Parathyroid adenoma (tissue), 2 donors: ENCODE data around the gene KCMF1.
A peak's percentile ranks its signal among the peaks of the same experiment; 100 is the strongest.

Source experiments
- H2AFZ ChIP-seq: fragments of 300-600 bp; sonication (generic); one replicate; pipeline ENCODE4 v1.7.0; 2017; ENCODE audit warnings: antibody characterized with exemption, mild to moderate bottlenecking
- H3K27ac ChIP-seq: fragments of 300-600 bp; sonication (generic); one replicate; pipeline ENCODE4 v1.7.0; 2017
- H3K27me3 ChIP-seq: fragments of 300-600 bp; sonication (generic); one replicate; pipeline ENCODE4 v1.7.0; 2017; ENCODE audit warnings: low read length; ENCODE audit not compliant: control insufficient read depth, insufficient read depth
- H3K36me3 ChIP-seq: fragments of 300-600 bp; sonication (generic); one replicate; pipeline ENCODE4 v1.7.0; 2017; ENCODE audit warnings: low read length; ENCODE audit not compliant: control insufficient read depth, insufficient read depth
- H3K4me1 ChIP-seq: fragments of 300-600 bp; sonication (generic); one replicate; pipeline ENCODE4 v1.7.0; 2017; ENCODE audit warnings: control low read depth
- H3K4me2 ChIP-seq: fragments of 300-600 bp; sonication (generic); one replicate; pipeline ENCODE4 v1.7.0; 2017; ENCODE audit warnings: low read length
- H3K4me3 ChIP-seq: fragments of 300-600 bp; sonication (generic); one replicate; pipeline ENCODE4 v1.7.0; 2017; ENCODE audit warnings: low read depth, low read length
- H3K79me2 ChIP-seq: fragments of 300-600 bp; sonication (generic); one replicate; pipeline ENCODE4 v1.7.0; 2017; ENCODE audit warnings: control low read depth
- H3K9ac ChIP-seq: fragments of 300-600 bp; sonication (generic); one replicate; pipeline ENCODE4 v1.7.0; 2017; ENCODE audit warnings: mild to moderate bottlenecking
- H3K9me3 ChIP-seq: fragments of 300-600 bp; sonication (generic); one replicate; pipeline ENCODE4 v1.7.0; 2017; ENCODE audit warnings: low read length; ENCODE audit not compliant: control insufficient read depth
- TF ChIP-seq, protein P1 (sequence below): fragments of 300-600 bp; sonication (generic); IDR thresholded peaks from one replicate; pipeline ENCODE4 v1.7.0; 2017; ENCODE audit warnings: antibody characterized with exemption, mild to moderate bottlenecking
- donor health status: primary hyperparathyroidism.

The KCMF1 gene

DNA sequence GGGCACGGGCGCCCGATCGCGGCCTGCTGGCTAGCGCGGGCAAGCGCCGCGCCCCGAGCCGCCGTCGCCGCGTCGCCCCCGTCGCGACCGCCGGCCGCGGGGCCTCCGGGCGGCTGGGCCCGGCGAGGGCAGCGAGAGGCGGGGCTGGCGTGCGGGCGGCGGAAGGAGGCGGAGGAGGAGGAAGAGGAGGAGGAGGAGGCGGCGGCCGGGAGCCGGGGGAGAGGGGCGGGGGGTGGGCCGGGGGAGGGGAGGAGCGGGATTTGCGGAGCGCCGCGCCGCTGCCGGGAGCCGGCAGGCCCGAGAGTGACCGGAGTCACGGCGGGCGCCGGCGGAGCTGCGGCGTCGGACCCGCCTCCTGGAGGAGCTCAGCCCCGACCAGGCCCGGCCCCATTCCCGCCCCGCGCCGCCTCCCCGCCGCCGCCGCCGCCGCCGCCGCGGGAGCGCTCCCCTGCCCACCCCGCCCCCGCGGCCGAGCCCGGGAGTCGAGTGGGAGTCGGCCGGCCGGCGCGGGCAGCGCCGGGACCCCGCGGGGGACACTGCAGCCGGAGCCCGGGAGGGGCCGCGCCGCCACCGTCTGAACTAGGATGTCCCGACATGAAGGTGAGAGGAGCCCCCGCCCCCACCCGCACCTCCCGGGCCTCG is at the start of gene KCMF1:
KCMF1 (plus strand) TSS at position 294 of the 642 bp plus-strand sequence; CDS start at position 585, 291 bp downstream.
- Histone ChIP-seq H2AFZ (peak within 1 kb of the TSS; percentile 88), H3K9me3 (no peaks in the 10 kb centered on the region), H3K4me2 (peak within 1 kb of the TSS; percentile 99), H3K4me3 (peak within 1 kb of the TSS; percentile 72), H3K36me3 (no peaks in the 10 kb centered on the region), H3K27me3 (no peaks in the 10 kb centered on the region), H3K27ac (peak within 1 kb of the TSS; percentile 89), H3K79me2 (peaks cover 55% of the 10 kb centered on the region), H3K9ac (peak within 1 kb of the TSS; percentile 73), H3K4me1 (peaks cover 21% of the 10 kb centered on the region)
- TF ChIP-seq, protein P1, sequence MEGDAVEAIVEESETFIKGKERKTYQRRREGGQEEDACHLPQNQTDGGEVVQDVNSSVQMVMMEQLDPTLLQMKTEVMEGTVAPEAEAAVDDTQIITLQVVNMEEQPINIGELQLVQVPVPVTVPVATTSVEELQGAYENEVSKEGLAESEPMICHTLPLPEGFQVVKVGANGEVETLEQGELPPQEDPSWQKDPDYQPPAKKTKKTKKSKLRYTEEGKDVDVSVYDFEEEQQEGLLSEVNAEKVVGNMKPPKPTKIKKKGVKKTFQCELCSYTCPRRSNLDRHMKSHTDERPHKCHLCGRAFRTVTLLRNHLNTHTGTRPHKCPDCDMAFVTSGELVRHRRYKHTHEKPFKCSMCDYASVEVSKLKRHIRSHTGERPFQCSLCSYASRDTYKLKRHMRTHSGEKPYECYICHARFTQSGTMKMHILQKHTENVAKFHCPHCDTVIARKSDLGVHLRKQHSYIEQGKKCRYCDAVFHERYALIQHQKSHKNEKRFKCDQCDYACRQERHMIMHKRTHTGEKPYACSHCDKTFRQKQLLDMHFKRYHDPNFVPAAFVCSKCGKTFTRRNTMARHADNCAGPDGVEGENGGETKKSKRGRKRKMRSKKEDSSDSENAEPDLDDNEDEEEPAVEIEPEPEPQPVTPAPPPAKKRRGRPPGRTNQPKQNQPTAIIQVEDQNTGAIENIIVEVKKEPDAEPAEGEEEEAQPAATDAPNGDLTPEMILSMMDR = no peak

DNA sequence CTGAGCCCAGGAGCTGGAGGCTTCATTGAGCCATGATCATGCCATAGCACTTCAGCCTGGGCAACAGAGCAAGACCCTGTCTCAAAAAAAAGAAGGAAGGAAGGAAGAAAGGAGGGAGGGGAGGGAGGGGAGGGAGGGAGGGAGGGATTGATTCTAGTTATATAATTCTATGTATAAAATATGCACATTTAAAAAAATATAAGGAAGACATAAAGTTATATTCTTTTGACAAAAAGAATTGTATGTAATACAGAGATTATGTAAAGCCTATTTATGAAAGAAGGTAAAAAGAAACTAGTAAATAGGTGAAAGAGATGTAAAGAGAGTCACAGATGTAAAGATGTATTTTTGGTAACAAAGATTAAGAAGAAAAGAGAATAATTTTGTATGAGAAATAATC is 48.0 kb upstream of the KCMF1 start:
- Histone ChIP-seq H3K4me1 (peaks cover 4% of the 10 kb centered on the region), H3K9ac (no peak overlapping the region), H3K79me2 (no peaks in the 10 kb centered on the region), H3K27me3 (no peaks in the 10 kb centered on the region), H3K9me3 (no peaks in the 10 kb centered on the region), H3K36me3 (no peaks in the 10 kb centered on the region), H3K4me2 (no peak overlapping the region), H2AFZ (no peak overlapping the region), H3K27ac (no peak overlapping the region), H3K4me3 (no peak overlapping the region)
- TF ChIP-seq, protein P1 = no peak

DNA sequence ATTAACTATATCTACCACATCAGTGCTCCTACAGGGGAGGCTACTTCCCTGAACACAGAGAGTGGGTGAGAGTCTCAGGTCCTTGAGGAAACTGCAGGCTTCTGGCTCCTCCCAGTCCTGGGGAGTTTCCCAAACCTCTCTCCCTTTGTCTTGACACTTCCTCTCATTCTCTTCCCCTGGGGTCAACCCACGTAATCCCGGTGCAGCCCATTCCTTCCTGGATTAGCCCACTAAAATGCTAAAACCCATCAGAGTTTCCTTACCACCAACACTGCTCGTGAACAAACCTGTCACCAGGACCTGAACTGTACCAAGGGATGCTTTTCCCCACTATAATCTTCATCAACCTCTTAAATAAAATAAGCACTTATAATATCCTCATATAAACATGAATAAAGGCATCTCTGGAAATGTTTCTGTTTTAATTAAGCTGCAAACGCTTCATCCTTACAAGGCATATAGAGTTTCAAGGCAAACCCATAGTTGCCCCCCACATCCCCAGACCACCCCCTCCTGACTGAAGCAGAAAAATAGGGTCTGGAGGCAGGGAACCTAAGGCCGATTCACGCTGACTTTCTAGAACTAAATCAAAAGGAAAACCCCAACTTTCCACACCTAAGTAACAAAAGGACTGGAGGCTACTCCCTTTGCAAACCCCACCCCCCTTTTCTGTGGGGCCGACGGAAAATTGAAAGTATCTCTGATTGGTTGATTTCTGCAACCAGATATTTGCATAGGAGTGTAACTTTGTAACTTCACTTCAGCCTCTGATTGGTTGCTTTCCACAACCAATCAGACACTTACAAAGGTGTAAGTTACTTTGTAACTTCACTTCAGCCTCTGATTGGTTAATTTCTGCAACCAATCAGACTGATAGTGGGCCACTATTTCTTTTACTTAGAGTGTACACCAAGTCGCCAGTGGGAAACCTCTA is 46.5 kb upstream of the KCMF1 start:
- H3K9me3 ChIP-seq = no peaks in the 10 kb centered on the region
- TF ChIP-seq, protein P1 = no peak
- no peaks in the 10 kb centered on the region for H3K36me3 ChIP-seq
- H3K9ac ChIP-seq = no peak overlapping the region
- H3K27ac ChIP-seq = peak overlapping the region; percentile 40
- H2AFZ ChIP-seq = no peak overlapping the region
- H3K79me2 ChIP-seq = no peaks in the 10 kb centered on the region
- peaks cover 3% of the 10 kb centered on the region for H3K4me1 ChIP-seq
- H3K4me3 ChIP-seq = no peak overlapping the region
- H3K27me3 ChIP-seq = no peaks in the 10 kb centered on the region
- H3K4me2 ChIP-seq = no peak overlapping the region

DNA sequence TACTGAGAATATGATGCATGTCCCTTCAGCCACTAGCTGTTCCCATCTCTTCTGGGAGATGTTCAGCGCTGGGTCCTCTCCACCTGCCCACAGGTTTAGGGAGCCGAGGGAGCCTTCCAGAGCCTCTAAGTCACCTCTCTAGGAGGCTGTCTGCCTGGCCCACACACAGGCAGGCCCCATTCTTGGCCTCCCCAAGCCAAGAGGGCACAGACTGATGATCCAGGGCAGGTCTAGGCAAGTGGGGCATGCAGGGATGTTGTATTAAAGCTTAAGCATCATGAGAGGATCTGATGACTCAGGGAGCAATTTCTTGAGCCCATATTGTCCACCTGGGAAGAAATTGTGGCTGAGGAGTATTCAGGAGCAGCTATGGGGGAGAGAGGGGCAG is 45.6 kb upstream of the KCMF1 start:
- peak overlapping the region; percentile 73 for H2AFZ ChIP-seq
- H3K79me2 ChIP-seq = no peaks in the 10 kb centered on the region
- no peak overlapping the region for H3K9ac ChIP-seq
- TF ChIP-seq, protein P1 = no peak
- no peaks in the 10 kb centered on the region for H3K36me3 ChIP-seq
- no peak overlapping the region for H3K4me2 ChIP-seq
- peak overlapping the region; percentile 35 for H3K27ac ChIP-seq
- no peaks in the 10 kb centered on the region for H3K9me3 ChIP-seq
- no peaks in the 10 kb centered on the region for H3K27me3 ChIP-seq
- no peaks in the 10 kb centered on the region for H3K4me1 ChIP-seq
- H3K4me3 ChIP-seq = no peak overlapping the region
